Small intestine (tissue), 7 donors: ENCODE data around the gene SNPH. TPM values are rescaled to one million over a fixed set of nuclear protein-coding genes. Genes with fewer than 3 reads are reported as not detected.

ENCODE experiments used
- DNase-seq, 2 donors: peaks; one replicate each; pipeline versions ENCODE4 v3.0.0 to v3.0.0-alpha.2; 2013
- FAIRE-seq: peaks from 2 replicates; lab custom pipeline; 2012; peaks lifted over from hg19 to GRCh38; lab: Jason Lieb, UNC
- H3K27ac ChIP-seq, 3 donors: one replicate each; pipeline ENCODE4 v1.5.1; 2013; ENCODE audit warnings: low read length in 2 of 3, mild to moderate bottlenecking in 2 of 3, control low read depth in 1 of 3, inconsistent platforms in 1 of 3, low read depth in 1 of 3, moderate library complexity in 1 of 3
- H3K27me3 ChIP-seq, 3 donors: one replicate each; pipeline ENCODE4 v1.6.1; 2013; ENCODE audit warnings: low read length in 3 of 3, inconsistent platforms in 1 of 3; ENCODE audit not compliant: control insufficient read depth in 3 of 3, insufficient read depth in 3 of 3
- H3K36me3 ChIP-seq, 3 donors: one replicate each; pipeline ENCODE4 v1.6.1; 2013; ENCODE audit warnings: low read length in 3 of 3, inconsistent platforms in 1 of 3, low read depth in 1 of 3, mild to moderate bottlenecking in 1 of 3, moderate library complexity in 1 of 3; ENCODE audit not compliant: control insufficient read depth in 3 of 3, insufficient read depth in 2 of 3
- H3K4me1 ChIP-seq, 3 donors: one replicate each; pipeline ENCODE4 v1.6.1; 2013; ENCODE audit warnings: low read length in 2 of 3, inconsistent platforms in 1 of 3, low read depth in 1 of 3, mild to moderate bottlenecking in 1 of 3, moderate library complexity in 1 of 3; ENCODE audit not compliant: control insufficient read depth in 3 of 3, insufficient read depth in 2 of 3
- H3K4me3 ChIP-seq, 3 donors: one replicate each; pipeline ENCODE4 v1.5.1; 2013; ENCODE audit warnings: low read length in 3 of 3, control low read depth in 1 of 3, inconsistent platforms in 1 of 3, low read depth in 1 of 3, mild to moderate bottlenecking in 1 of 3, moderate library complexity in 1 of 3
- H3K9me3 ChIP-seq, 2 donors: one replicate each; pipeline ENCODE4 v1.6.1; 2013; ENCODE audit warnings: low read depth in 1 of 2, low read length in 1 of 2; ENCODE audit not compliant: control insufficient read depth in 2 of 2, insufficient read depth in 1 of 2
- WGBS, 3 donors: extraction: QIAGEN DNeasy Blood & Tissue Kit; methylation state at CpG; one replicate each; pipeline ENCODE4 v1.1.7; 2013; 5-methylcytosine and 5-hydroxymethylcytosine counted together
- polyA plus RNA-seq, 4 donors: library from polyadenylated mRNA; stranded (reverse) in 3 of 4; unstranded in 1 of 4; fragments of 200-250 nt in 3 of 4; fragments of 120-200 nt in 1 of 4; gene quantifications; one replicate each; pipeline versions ENCODE4 v1.2.1 to v1.2.3, GENCODE V29; 2013
- donor health status: healthy with polysubstance abuse.
- donor health status: control.
- donor health status: control.
- donor health status: Bipolar disorder and iron deficiency.
- donor health status: healthy.

Gene SNPH
- polyA plus RNA-seq, 4 donors: 0.45 to 3.2 (median 0.73) TPM

GRCh38 chr20:1346315-1346969, 80.3 kb downstream of the SNPH start:
- no peak for FAIRE-seq
- WGBS, 3 donors: 78 to 88% (median 86%) methylated on average over 2 of the region's 2 CpGs
- DNase-seq: no peak
- Histone ChIP-seq H3K4me1 (no peaks in the 10 kb centered on the region), H3K27ac (no peak overlapping the region), H3K4me3 (no peak overlapping the region), H3K36me3 (peaks cover 0 to 2% (median 0%) of the 10 kb centered on the region in 3 donors), H3K9me3 (peaks cover 0 to 3% of the 10 kb centered on the region in 2 donors), H3K27me3 (no peaks in the 10 kb centered on the region)

DNA sequence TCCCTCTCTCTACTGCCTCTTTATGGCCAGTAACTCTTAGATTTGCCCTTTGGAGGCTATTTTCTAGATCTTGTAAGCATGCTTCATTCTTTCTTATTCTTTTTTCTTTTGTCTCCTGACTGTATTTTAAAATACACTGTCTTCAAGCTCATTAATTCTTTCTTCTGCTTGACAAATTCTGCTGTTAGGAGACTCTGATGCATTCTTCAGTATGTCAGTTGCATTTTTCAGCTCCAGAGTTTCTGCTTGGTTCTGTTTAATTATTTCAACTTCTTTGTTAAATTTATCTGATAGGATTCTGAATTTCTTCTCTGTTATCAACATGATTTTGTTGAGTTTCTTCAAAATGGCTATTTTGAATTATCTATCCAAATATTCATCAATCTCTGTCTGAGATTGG, 87.9 kb downstream of the SNPH start:
- no peaks in the 10 kb centered on the region for H3K4me1 ChIP-seq
- DNase-seq (no peak), FAIRE-seq (no peak)
- no peak overlapping the region for H3K27ac ChIP-seq
- no peak overlapping the region for H3K4me3 ChIP-seq
- peaks cover 0 to 20% of the 10 kb centered on the region in 2 donors for H3K9me3 ChIP-seq
- H3K36me3 ChIP-seq: peaks cover 0 to 29% (median 0%) of the 10 kb centered on the region in 3 donors
- no peaks in the 10 kb centered on the region for H3K27me3 ChIP-seq

DNA sequence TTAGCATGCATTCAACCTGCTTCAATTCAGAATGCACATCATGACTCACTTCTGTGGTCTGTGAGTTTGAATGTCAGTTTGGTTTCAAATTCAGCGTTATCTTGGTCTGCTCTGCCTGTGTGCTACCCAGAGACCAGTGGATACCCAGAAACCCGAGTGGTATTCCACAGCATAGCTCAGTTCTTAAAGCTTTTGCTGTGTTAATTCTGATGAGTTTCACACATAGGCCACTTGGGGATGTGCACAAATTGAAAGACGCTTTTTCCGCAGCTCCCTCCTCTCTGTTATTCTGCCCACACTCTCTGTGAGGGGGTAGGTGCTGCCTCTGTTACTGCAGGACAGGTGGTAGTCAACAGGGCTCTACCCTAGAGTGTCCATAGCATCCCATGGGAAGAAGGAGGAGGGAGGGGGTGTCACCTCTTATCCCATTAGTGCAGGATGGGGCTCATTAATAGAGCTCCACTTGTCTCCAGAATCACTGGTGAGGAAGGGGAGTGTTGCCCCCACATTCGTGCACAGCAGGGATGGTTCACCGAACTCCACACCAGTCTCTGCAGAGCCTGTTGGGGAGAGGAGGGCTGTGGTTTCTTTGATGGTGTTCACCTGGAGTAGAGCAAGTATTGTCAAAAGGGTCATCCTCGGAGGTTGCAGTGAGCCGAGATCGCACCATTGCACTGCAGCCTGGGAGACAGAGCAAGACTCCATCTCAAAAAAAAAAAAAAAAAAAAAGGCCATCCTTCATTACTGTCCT, 92.0 kb downstream of the SNPH start:
- Histone ChIP-seq H3K27me3 (no peaks in the 10 kb centered on the region), H3K27ac (no peak overlapping the region), H3K4me1 (no peaks in the 10 kb centered on the region), H3K9me3 (peaks cover 0 to 13% of the 10 kb centered on the region in 2 donors), H3K36me3 (peaks cover 0 to 40% (median 2%) of the 10 kb centered on the region in 3 donors), H3K4me3 (no peak overlapping the region)
- FAIRE-seq (no peak), DNase-seq (no peak)
- WGBS, 3 donors: 74 to 89% (median 79%) methylated on average over 9 of the region's 9 CpGs

Other genes starting within 250 kb of the SNPH start
- gene PSMF1, start 147.7 kb upstream of the SNPH start, polyA plus RNA-seq: 100 to 1,000 TPM in 1 of 4 donors, 10 to 100 TPM in 3; 43.6 to 118 (median 62.7) TPM
- 10 to 100 TPM; 10.5 to 68.7 (median 36.1) TPM for gene TMEM74B, start 81.3 kb upstream of the SNPH start, polyA plus RNA-seq
- 1 to 10 TPM in 1 of 4 donors, under 1 TPM in 2, not detected in 1; 0.67 to 5.3 (median 0.81) TPM for gene C20orf202, start 62.8 kb upstream of the SNPH start, polyA plus RNA-seq
- not detected for gene RAD21L1, start 40.2 kb upstream of the SNPH start, polyA plus RNA-seq
- gene SDCBP2, start 62.8 kb downstream of the SNPH start, polyA plus RNA-seq: 100 to 1,000 TPM in 3 of 4 donors, 10 to 100 TPM in 1; 94.4 to 724 (median 292) TPM
- gene FKBP1A, start 126.8 kb downstream of the SNPH start, polyA plus RNA-seq: 100 to 1,000 TPM; 146 to 315 (median 208) TPM
- 10 to 100 TPM; 44.7 to 73.1 (median 54.0) TPM for gene NSFL1C, start 200.6 kb downstream of the SNPH start, polyA plus RNA-seq
- 1 to 10 TPM in 1 of 4 donors, under 1 TPM in 2, not detected in 1; 0.81 to 1.7 (median 0.84) TPM for gene SIRPB2, start 225.1 kb downstream of the SNPH start, polyA plus RNA-seq